ENCODE results near the gene CATSPER1.

CATSPER1 gene

GRCh38 chr11:65997286-65997685, 29.0 kb downstream of the CATSPER1 start:
- DNase-seq = no peak

DNA sequence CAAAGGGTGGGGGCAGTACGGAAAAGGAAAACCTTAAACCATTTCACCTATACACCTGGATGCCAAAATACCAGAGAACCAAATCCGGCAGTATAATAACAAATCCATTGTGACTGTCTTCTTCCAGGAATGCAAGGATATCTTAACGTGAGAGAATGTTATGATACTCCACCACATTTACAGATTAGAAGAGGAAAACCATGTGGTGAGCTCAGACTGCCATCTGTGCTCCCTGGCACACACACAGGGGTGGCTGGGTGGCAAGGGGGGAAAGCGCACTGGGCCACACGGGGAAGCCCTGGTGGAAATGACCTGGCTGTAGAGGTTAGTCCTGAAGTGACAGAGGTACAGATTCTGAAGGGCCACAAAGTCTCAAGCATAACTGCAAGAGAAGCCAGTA, 34.2 kb downstream of the CATSPER1 start:
- DNase-seq = no peak

DNA sequence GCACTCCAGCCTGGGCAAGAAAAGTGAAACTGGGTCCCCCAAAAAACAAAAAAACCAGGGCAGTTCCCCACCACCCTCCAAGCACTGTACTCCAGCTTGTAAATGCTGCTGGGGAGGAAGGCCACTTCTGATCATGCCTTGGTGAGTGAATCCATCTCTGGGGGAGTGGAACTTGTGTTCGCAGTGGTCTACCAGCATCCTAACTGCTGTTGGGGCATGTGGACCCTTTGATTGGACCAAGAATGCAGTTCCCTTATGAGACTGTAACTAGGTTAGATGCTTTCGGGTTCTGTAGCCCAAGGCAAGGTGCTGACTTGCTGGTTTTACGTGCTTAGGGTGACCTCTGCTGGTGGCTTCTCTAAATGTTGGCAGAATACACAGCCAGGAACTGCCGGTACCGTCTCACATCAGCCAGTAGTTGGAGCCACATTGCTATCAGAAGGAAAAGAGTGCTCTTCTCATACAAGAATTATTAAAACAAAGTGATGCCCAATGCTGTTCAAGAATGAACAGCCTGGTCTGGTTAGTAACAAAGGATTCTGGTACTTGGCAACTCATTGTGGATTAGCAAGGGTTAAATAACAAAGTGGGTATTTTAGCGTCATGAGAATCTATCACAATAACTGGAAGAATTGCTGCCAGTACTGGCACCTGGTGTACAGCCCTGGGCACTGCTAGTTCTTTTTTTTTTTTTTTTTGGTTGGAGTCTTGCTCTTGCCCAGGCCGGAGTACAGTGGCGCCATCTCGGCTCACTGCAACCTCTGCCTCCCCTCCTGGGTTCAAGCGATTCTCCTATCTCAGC, 37.3 kb downstream of the CATSPER1 start:
- peak; percentile 89 for DNase-seq

- DNase-seq = no peak
Measured at GRCh38 chr11:65987336-65987735, 38.9 kb downstream of the CATSPER1 start.

- no peak for DNase-seq
Measured at GRCh38 chr11:65983589-65983987, 42.7 kb downstream of the CATSPER1 start.

DNA sequence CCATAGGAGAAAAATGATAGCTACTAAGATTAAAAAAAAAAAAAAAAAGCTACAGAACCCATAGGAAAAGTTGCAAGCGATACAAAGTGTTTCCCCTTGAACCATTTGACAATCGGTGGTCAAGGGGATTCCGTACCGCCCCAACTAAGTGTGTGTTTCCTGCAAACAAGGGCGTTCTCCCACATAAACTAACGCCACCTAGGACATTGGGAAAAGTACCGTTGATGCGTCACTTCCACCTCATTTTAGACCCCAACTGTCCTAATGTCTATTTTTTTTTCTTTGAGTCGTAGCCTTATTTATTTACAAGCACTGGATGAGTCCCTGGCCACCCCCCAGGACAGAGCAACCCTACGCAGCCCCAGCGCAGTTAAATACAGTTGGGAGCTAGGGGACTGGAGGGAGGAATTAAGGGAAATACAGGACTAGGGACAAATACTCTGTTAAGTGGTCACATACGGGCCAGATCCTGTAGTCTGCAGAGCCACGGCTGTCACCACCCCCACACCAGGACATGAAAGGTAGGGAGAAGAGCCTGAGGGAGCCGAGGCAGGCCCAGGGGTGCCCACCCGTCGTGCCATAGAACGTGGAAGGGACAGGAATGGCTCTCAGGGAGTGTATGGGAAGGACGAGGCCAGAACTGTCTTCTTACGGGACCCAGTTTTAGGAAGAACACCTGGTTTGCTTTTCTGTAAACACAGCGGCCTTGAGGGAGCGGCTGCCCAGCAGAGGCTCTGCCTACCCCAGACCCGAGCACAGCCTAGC, 43.3 kb downstream of the CATSPER1 start:
- no peak for DNase-seq

GRCh38 chr11:65981972-65982823, 44.1 kb downstream of the CATSPER1 start:
- DNase-seq = no peak

DNA sequence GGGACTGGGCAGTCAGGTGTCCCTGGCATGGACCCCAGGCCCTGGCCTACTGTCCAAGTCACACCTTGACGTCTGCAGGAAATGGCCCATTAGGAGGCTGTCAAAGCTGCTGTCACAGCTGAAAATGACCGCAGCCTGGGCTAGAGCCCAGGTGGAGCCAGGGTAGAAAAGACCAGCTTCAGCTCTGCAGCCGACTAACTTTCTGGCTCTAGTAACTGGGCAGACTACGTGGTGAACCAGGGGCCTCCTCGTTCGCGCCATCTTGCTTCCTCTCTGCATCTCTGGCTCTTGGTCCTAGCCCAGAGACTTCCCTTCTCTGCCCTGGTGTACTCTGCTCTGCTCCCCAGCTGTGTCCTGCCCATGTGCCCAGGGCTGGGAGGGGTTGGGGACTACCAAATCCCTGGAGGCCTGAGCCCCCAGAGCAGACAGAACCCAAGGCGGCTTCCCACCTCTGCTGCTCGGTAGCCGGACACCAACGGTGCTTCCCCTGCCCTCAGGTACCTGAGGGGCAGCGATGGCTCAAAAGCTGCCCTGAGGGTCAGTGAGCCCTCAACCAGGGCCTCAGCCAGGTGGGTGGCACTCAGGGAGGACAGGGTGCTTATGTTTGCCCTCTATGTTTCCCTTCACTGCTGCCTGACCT, 45.1 kb downstream of the CATSPER1 start:
- DNase-seq = no peak

- no peak for DNase-seq
Measured at GRCh38 chr11:65979261-65979759, 47.0 kb downstream of the CATSPER1 start.

DNA sequence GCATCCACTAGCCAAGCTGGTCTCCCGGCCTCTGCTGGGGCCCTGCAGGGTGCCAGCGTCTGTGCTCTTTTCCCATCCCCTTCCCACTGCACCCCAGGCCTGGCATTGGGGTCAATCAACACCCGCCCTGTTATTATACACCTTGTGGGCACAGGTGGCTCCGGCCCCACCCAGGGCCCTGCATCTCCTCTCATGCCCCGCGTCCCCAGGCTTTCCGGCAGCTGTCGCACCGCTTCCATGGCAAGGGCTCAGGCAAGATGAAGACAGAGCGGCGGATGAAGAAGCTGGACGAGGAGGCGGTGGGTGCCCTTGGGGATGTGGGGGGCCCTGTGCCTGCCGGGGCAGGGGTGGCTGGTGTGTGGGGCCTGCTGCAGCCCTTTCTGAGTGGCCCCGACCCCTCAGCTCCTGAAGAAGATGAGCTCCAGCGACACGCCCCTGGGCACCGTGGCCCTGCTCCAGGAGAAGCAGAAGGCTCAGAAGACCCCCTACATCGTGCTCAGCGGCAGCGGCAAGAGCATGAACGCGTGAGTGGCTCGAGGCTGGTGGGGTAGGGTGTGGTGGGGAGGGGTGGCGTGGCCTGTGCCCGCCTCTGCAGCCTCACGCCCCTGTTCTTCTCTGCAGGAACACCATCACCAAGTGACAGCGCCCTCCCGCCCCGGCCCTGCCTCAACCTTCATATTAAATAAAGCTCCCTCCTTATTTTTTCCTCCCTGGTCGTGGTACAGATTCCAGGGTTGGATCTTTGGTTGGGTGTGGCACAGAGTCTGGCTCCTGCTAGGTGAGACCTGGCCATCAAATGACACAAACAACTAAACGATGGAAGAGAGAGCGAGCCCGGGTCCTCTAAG, 47.7 kb downstream of the CATSPER1 start:
- no peak for DNase-seq

DNA sequence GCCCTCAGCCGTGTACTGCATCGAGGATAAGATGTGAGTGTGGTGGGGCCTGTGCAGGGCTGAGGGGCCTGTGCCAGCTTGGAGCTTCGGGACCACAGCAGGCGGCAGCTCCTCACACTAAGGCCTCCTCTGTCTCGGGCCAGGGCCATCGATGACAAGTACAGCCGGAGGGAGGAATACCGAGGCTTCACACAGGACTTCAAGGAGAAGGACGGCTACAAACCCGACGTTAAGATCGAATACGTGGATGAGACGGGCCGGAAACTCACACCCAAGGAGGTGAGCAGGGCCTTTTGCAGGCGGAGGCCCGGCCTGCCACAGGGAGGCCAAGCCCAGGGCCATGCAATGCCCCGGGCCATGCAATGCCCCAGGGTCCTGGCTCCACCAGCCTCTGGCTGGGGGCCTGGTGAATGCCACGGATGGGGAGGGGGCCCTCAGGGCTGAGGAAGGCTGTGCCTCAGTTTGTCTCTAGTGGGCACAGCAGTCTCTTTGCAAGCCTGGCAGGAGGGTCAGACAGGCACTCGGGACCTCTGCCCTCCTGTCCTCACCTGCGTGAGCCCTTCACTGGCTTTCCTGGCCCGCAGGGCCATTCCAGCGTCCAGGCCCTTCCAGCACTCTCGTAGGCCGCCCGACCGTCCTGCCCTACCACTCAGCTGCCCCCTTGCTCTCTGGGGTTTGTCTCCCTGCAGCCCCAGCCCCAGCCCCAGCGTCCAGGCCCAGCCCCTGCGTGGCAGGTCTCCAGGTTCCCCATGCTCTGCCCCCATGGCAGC, 48.5 kb downstream of the CATSPER1 start:
- DNase-seq = no peak

- no peak for DNase-seq
Measured at GRCh38 chr11:65976216-65977176, 49.8 kb downstream of the CATSPER1 start.

- no peak for DNase-seq
Measured at GRCh38 chr11:65975771-65976170, 50.5 kb downstream of the CATSPER1 start.

DNA sequence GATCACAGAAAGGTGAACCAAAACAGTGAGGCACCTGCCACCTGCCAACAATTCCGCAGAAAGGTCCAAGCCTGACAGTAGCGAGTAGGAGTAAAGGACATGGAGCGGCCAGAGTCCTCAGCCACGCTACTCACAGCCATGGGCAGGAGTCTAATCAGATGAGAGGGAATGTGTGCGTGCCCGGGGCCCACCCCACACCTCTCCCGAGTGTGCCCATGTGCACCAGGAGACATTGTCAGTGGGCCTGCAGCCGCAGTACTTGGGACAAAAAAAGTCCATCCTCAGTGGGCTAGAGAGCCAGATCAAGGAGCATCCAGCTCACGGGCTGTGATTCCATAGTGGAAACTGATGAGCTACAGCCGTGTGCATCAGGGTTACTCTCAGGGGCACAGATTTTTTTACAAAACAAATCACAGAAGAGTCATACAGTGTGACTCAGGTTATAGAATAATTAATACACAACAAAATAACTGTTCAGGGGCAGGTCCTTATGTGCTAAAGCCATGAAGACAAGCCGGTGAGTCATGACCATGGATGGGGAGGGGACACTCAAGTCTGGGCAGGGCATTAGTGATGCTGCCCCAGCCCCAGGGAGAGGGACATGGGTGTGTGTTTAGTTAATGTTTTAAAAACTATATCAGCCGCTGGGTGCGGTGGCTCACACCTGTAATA, 52.7 kb downstream of the CATSPER1 start:
- no peak for DNase-seq

DNA sequence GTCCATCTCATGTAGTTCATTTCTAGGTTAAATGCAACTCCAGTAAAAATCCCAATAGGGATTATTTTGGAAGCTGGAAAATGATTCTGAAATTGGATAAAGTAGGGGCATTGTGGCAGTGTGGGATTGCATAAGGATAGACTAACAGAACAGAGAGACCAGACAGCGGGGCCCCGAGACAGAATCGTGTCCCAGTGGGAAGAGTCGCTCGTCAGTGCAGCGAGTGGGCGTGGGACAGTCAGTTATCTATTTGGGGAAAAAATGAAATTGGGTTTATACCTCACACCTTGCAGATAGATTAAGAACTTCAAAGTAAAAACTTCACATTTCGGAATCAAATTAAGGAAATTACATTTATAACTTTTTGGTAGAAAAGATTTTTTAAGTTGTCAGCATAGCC, 54.2 kb downstream of the CATSPER1 start:
- no peak for DNase-seq

DNA sequence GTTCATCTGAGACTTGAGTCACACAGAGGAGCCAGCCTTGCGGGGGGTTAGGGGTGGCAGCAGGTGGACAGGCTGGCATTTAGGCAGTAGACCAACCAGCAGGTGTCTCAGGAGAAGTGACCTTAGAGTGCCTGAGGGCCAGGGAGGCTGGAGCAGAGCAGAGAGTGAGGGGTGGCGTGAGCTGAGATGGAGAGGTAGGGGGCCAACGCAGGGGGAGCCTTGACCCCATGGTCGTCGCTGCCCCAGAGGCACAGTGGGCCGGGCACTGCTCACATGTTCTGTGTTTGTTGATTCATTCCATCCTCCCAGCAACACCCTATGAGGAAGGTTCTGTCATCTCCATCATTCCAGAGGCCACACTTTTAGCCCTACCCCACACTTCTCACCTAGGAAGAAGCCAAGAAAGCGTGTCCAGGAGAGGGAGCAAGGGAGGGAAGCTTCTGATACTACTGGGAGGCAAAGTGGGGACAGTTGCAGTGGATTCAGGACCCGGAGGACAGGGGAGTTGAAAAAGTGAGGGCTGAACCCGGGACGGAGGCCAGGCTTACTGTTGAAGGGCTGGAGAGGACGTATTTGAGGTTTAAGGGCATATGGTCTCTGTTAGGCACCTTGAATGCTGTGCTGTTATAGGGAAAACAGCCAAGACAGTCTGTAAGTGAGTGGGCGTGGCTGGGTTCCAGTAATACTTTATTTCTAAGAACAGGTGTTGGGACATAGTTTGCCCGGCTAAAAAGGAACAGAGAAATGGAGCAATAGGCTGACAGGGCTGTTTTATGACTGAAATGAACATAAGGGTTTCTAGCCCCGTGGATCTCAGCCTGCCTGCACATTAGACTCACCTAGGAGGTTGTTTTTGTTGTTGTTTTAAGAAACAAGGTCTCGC, 57.4 kb downstream of the CATSPER1 start:
- no peak for DNase-seq

DNA sequence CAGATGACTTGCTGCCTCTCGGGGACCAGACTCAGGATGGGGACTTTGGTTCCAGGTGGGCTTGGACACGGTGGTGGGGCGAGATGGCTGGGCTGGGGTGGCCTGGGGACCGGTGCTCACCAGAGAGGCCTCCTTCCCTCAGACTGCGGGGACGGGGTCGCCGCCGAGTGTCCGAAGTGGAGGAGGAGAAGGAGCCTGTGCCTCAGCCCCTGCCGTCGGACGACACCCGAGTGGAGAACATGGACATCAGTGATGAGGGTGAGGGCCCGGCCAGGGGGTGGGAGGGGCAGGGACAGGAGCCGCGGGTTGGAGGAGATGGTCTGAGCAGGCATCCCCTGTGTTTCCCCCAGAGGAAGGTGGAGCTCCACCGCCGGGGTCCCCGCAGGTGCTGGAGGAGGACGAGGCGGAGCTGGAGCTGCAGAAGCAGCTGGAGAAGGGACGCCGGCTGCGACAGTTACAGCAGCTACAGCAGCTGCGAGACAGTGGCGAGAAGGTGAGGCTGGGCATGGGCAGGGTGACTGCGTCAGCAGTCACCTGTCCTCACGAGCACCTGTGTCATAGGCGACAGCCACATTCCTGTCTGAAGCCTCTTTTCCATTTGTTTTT, 58.8 kb downstream of the CATSPER1 start:
- no peak for DNase-seq
